ENCODE measurements around the gene TMEM108. TPM values are rescaled to one million over a fixed set of nuclear protein-coding genes. Genes with fewer than 3 reads are reported as not detected.
"Not testable (repeated sequence)": the region's sequence is repeated elsewhere in the genome, so short reads cannot be mapped to it uniquely, and the experiment has no call there.

TMEM108 gene
- total RNA-seq = not detected

GRCh38 chr3:133038089-133038730, at the start of gene TMEM108:
TMEM108 (plus strand) TSS chr3:133038391.
- ATAC-seq = peak; percentile 61
- DNase-seq = peak; percentile 64
- ChIA-PET POLR2A (no interaction called here), CTCF (no interaction called here)
- Mint-ChIP-seq H3K9me3 (ENCODE audit: low read depth) (no peaks in the 10 kb centered on the region), H3K27me3 (peaks cover 48% of the 10 kb centered on the region), H3K36me3 (ENCODE audit: low read depth) (no peaks in the 10 kb centered on the region), H3K27ac (no peak within 1 kb of the TSS), H3K4me1 (no peaks in the 10 kb centered on the region), H3K4me3 (peak within 1 kb of the TSS; percentile 29)
- intact Hi-C loops (cut with DNase I, micrococcal nuclease) = loop anchor here (5.0 to 10.0 kb wide), 2 partner anchors 303 to 311 kb away; no protein-coding TSS in a partner anchor

GRCh38 chr3:132995971-132996370, 42.2 kb upstream of the TMEM108 start:
- POLR2A ChIA-PET = no interaction called here
- no peak overlapping the region for H3K27ac Mint-ChIP-seq
- H3K9me3 Mint-ChIP-seq (ENCODE audit: low read depth) = peaks cover 2% of the 10 kb centered on the region
- peaks cover 7% of the 10 kb centered on the region for H3K27me3 Mint-ChIP-seq
- no peak for ATAC-seq
- intact Hi-C loops (cut with DNase I, micrococcal nuclease) = no loop called here
- H3K36me3 Mint-ChIP-seq (ENCODE audit: low read depth) = no peaks in the 10 kb centered on the region
- H3K4me1 Mint-ChIP-seq = no peaks in the 10 kb centered on the region
- H3K4me3 Mint-ChIP-seq = no peak overlapping the region
- CTCF ChIA-PET = no interaction called here
- DNase-seq = no peak

GRCh38 chr3:132997404-132998185, 40.6 kb upstream of the TMEM108 start:
- Mint-ChIP-seq H3K27ac (no peak overlapping the region), H3K4me1 (no peaks in the 10 kb centered on the region), H3K9me3 (ENCODE audit: low read depth) (peaks cover 2% of the 10 kb centered on the region), H3K36me3 (ENCODE audit: low read depth) (no peaks in the 10 kb centered on the region), H3K4me3 (no peak overlapping the region), H3K27me3 (peaks cover 5% of the 10 kb centered on the region)
- ChIA-PET CTCF (no interaction called here), POLR2A (no interaction called here)
- DNase-seq (no peak), ATAC-seq (no peak)
- intact Hi-C loops (cut with DNase I, micrococcal nuclease) = loop anchor here (1.0 kb wide), 2 partner anchors 9 to 10 kb away; no protein-coding TSS in a partner anchor

- H3K4me3 Mint-ChIP-seq; H3K36me3 Mint-ChIP-seq (ENCODE audit: low read depth); intact Hi-C loops (cut with DNase I, micrococcal nuclease); H3K4me1 Mint-ChIP-seq; DNase-seq; CTCF ChIA-PET; H3K27ac Mint-ChIP-seq; H3K9me3 Mint-ChIP-seq (ENCODE audit: low read depth); ATAC-seq; POLR2A ChIA-PET; H3K27me3 Mint-ChIP-seq: not testable (repeated sequence)
These were observed 33.2 kb upstream of the TMEM108 start for GRCh38 chr3:133005032-133005431.

GRCh38 chr3:133007601-133008000, 30.6 kb upstream of the TMEM108 start:
- DNase-seq (no peak), ATAC-seq (no peak)
- intact Hi-C loops (cut with DNase I, micrococcal nuclease) = loop anchor here in 1 of 2 experiments (1.0 kb wide), 1 partner anchor 9 kb away; no protein-coding TSS in a partner anchor
- Mint-ChIP-seq H3K27ac (no peak overlapping the region), H3K4me3 (no peak overlapping the region), H3K36me3 (ENCODE audit: low read depth) (no peaks in the 10 kb centered on the region), H3K4me1 (no peaks in the 10 kb centered on the region), H3K27me3 (peaks cover 6% of the 10 kb centered on the region), H3K9me3 (ENCODE audit: low read depth) (peaks cover 18% of the 10 kb centered on the region)
- CTCF ChIA-PET = interaction anchor here (1.2 kb wide), 1 partner anchor 40 kb away, joined by 3 read pairs; no protein-coding TSS in a partner anchor
- POLR2A ChIA-PET = no interaction called here

GRCh38 chr3:133014325-133014724, 23.9 kb upstream of the TMEM108 start:
- intact Hi-C loops (cut with DNase I, micrococcal nuclease) = no loop called here
- Mint-ChIP-seq H3K36me3 (ENCODE audit: low read depth) (no peaks in the 10 kb centered on the region), H3K27ac (no peak overlapping the region), H3K9me3 (ENCODE audit: low read depth) (peaks cover 15% of the 10 kb centered on the region), H3K4me3 (no peak overlapping the region), H3K27me3 (peaks cover 9% of the 10 kb centered on the region), H3K4me1 (no peaks in the 10 kb centered on the region)
- CTCF ChIA-PET = no interaction called here
- POLR2A ChIA-PET = no interaction called here
- no peak for DNase-seq
- ATAC-seq = no peak

- H3K27me3 Mint-ChIP-seq; POLR2A ChIA-PET; CTCF ChIA-PET; H3K9me3 Mint-ChIP-seq (ENCODE audit: low read depth); H3K27ac Mint-ChIP-seq; H3K36me3 Mint-ChIP-seq (ENCODE audit: low read depth); DNase-seq; H3K4me1 Mint-ChIP-seq; H3K4me3 Mint-ChIP-seq; intact Hi-C loops (cut with DNase I, micrococcal nuclease); ATAC-seq: not testable (repeated sequence)
These were observed 22.6 kb upstream of the TMEM108 start for GRCh38 chr3:133015573-133015972.

GRCh38 chr3:133016838-133017309, 21.3 kb upstream of the TMEM108 start:
- CTCF ChIA-PET = no interaction called here

GRCh38 chr3:133018921-133019320, 19.3 kb upstream of the TMEM108 start:
- intact Hi-C loops (cut with DNase I, micrococcal nuclease) = no loop called here
- H3K4me3 Mint-ChIP-seq = no peak overlapping the region
- H3K9me3 Mint-ChIP-seq (ENCODE audit: low read depth) = no peaks in the 10 kb centered on the region
- no peak overlapping the region for H3K27ac Mint-ChIP-seq
- peaks cover 7% of the 10 kb centered on the region for H3K27me3 Mint-ChIP-seq
- ATAC-seq = no peak
- ChIA-PET POLR2A (no interaction called here), CTCF (interaction anchor here (0.6 kb wide), 1 partner anchor 96 kb away, joined by 3 read pairs; no protein-coding TSS in a partner anchor)
- no peaks in the 10 kb centered on the region for H3K4me1 Mint-ChIP-seq
- DNase-seq = no peak
- H3K36me3 Mint-ChIP-seq (ENCODE audit: low read depth) = no peaks in the 10 kb centered on the region

More at GRCh38 chr3:133016838-133017309, 21.3 kb upstream of the TMEM108 start:
- POLR2A ChIA-PET = no interaction called here
- no peak overlapping the region for H3K27ac Mint-ChIP-seq
- H3K36me3 Mint-ChIP-seq (ENCODE audit: low read depth) = no peaks in the 10 kb centered on the region
- H3K4me3 Mint-ChIP-seq = no peak overlapping the region
- H3K27me3 Mint-ChIP-seq = peaks cover 9% of the 10 kb centered on the region
- no peak for DNase-seq
- intact Hi-C loops (cut with DNase I, micrococcal nuclease) = no loop called here
- H3K9me3 Mint-ChIP-seq (ENCODE audit: low read depth) = peaks cover 3% of the 10 kb centered on the region
- H3K4me1 Mint-ChIP-seq = no peaks in the 10 kb centered on the region
- no peak for ATAC-seq

GRCh38 chr3:133021206-133021605, 17.0 kb upstream of the TMEM108 start:
- ATAC-seq (no peak), DNase-seq (no peak)
- intact Hi-C loops (cut with DNase I, micrococcal nuclease) = no loop called here
- ChIA-PET CTCF (no interaction called here), POLR2A (no interaction called here)
- Mint-ChIP-seq H3K4me3 (no peak overlapping the region), H3K27me3 (peaks cover 5% of the 10 kb centered on the region), H3K27ac (no peak overlapping the region), H3K9me3 (ENCODE audit: low read depth) (no peaks in the 10 kb centered on the region), H3K36me3 (ENCODE audit: low read depth) (no peaks in the 10 kb centered on the region), H3K4me1 (no peaks in the 10 kb centered on the region)

- no peaks in the 10 kb centered on the region for H3K36me3 Mint-ChIP-seq (ENCODE audit: low read depth)
- ATAC-seq = no peak
- H3K27ac Mint-ChIP-seq = no peak overlapping the region
- no peak for DNase-seq
- ChIA-PET POLR2A (no interaction called here), CTCF (no interaction called here)
- no peak overlapping the region for H3K4me3 Mint-ChIP-seq
- H3K9me3 Mint-ChIP-seq (ENCODE audit: low read depth) = no peaks in the 10 kb centered on the region
- H3K4me1 Mint-ChIP-seq = no peaks in the 10 kb centered on the region
- intact Hi-C loops (cut with DNase I, micrococcal nuclease) = no loop called here
- H3K27me3 Mint-ChIP-seq = peaks cover 7% of the 10 kb centered on the region
These were observed 14.8 kb upstream of the TMEM108 start for GRCh38 chr3:133023362-133023761.

- ChIA-PET CTCF (no interaction called here), POLR2A (no interaction called here)
- Mint-ChIP-seq H3K9me3 (ENCODE audit: low read depth) (no peaks in the 10 kb centered on the region), H3K36me3 (ENCODE audit: low read depth) (no peaks in the 10 kb centered on the region), H3K27me3 (peaks cover 5% of the 10 kb centered on the region), H3K4me3 (no peak overlapping the region), H3K4me1 (no peaks in the 10 kb centered on the region), H3K27ac (no peak overlapping the region)
- DNase-seq (no peak), ATAC-seq (no peak)
- intact Hi-C loops (cut with DNase I, micrococcal nuclease) = no loop called here
These were observed 12.6 kb upstream of the TMEM108 start for GRCh38 chr3:133025546-133025945.
